WTC11 (cell line): ENCODE results near the gene HLCS. TPM values are rescaled to one million over a fixed set of nuclear protein-coding genes. Genes with fewer than 3 reads are reported as not detected.

ENCODE experiments used
- ATAC-seq: fragments of 200-7000 bp; cut with Tn5 transposase; 2 replicates; pipeline ENCODE4 v1.10.0; 2021; ENCODE audit warnings: mild to moderate bottlenecking, moderate library complexity
- CTCF ChIA-PET: fragments of 300-600 bp; sonication (Branson Sonifier 250); formaldehyde crosslinking; loops from one replicate; lab custom pipeline; 2021; ENCODE audit warnings: antibody characterized with exemption; lab: Charles Lee
- POLR2A ChIA-PET: fragments of 350-600 bp; sonication (Branson Sonifier 250); formaldehyde crosslinking; loops from one replicate; lab custom pipeline; 2021; ENCODE audit warnings: antibody characterized with exemption; lab: Charles Lee
- DNase-seq: peaks from one replicate; pipeline ENCODE4 v3.0.0; 2021; ENCODE audit warnings: low spot score
- H3K27ac Mint-ChIP-seq: 2 replicates; pipeline ENCODE4 v1.8.0; 2021; ENCODE audit warnings: mixed read lengths
- H3K27me3 Mint-ChIP-seq: 2 replicates; pipeline ENCODE4 v1.8.0; 2021; ENCODE audit warnings: low read depth, mild to moderate bottlenecking, moderate library complexity, mixed read lengths
- H3K36me3 Mint-ChIP-seq: 2 replicates; pipeline ENCODE4 v1.8.0; 2021; ENCODE audit warnings: mixed read lengths
- H3K4me1 Mint-ChIP-seq: 2 replicates; pipeline ENCODE4 v1.8.0; 2022; ENCODE audit warnings: mixed read lengths
- H3K4me3 Mint-ChIP-seq: 2 replicates; pipeline ENCODE4 v1.8.0; 2021; ENCODE audit warnings: mild to moderate bottlenecking, moderate library complexity, mixed read lengths
- H3K9me3 Mint-ChIP-seq: 2 replicates; pipeline ENCODE4 v1.8.0; 2021; ENCODE audit warnings: mixed read lengths
- ARID4B ChIP-seq: sonication (generic); formaldehyde crosslinking; IDR thresholded peaks from 2 replicates; pipeline ENCODE4 v1.8.0; 2023; ENCODE audit warnings: missing genetic modification reagents, mild to moderate bottlenecking, borderline replicate concordance
- ATF3 ChIP-seq: sonication (generic); formaldehyde crosslinking; conservative IDR thresholded peaks from 2 replicates; pipeline ENCODE4 v1.8.1; 2022; ENCODE audit warnings: mild to moderate bottlenecking, missing genetic modification reagents
- CDX4 ChIP-seq: fragments of 250-450 bp; sonication (Bioruptor Pico); IDR thresholded peaks from 2 replicates; pipeline ENCODE4 v1.9.0; 2021; ENCODE audit warnings: moderate library complexity, mild to moderate bottlenecking, inconsistent platforms, borderline replicate concordance
- CREB1 ChIP-seq: sonication (generic); formaldehyde crosslinking; IDR thresholded peaks from 2 replicates; pipeline ENCODE4 v1.8.0; 2023; ENCODE audit warnings: mild to moderate bottlenecking, missing genetic modification reagents
- E2F1 ChIP-seq: sonication (generic); formaldehyde crosslinking; IDR thresholded peaks from 2 replicates; pipeline ENCODE4 v1.8.0; 2022; ENCODE audit warnings: mild to moderate bottlenecking, missing genetic modification reagents
- E2F5 ChIP-seq: sonication (generic); formaldehyde crosslinking; IDR thresholded peaks from 2 replicates; pipeline ENCODE4 v1.8.1; 2022; ENCODE audit warnings: mild to moderate bottlenecking, moderate library complexity, missing genetic modification reagents
- ERG ChIP-seq: fragments of 250-450 bp; sonication (Bioruptor Pico); IDR thresholded peaks from 2 replicates; pipeline ENCODE4 v1.8.0; 2021; ENCODE audit warnings: mild to moderate bottlenecking
- ETV6 ChIP-seq: sonication (generic); formaldehyde crosslinking; IDR thresholded peaks from 2 replicates; pipeline ENCODE4 v1.8.1; 2022; ENCODE audit warnings: mild to moderate bottlenecking, missing genetic modification reagents
- IRF2 ChIP-seq: sonication (generic); formaldehyde crosslinking; IDR thresholded peaks from 2 replicates; pipeline ENCODE4 v1.8.0; 2022; ENCODE audit warnings: low read depth, missing genetic modification reagents, borderline replicate concordance
- NR1H2 ChIP-seq: sonication (generic); formaldehyde crosslinking; IDR thresholded peaks from 2 replicates; pipeline ENCODE4 v1.9.0; 2021; ENCODE audit warnings: mild to moderate bottlenecking, moderate library complexity, missing genetic modification reagents
- OVOL2 ChIP-seq: fragments of 250-450 bp; sonication (Bioruptor Pico); IDR thresholded peaks from 2 replicates; pipeline ENCODE4 v1.9.0; 2021; ENCODE audit warnings: mild to moderate bottlenecking, borderline replicate concordance
- PRDM15 ChIP-seq: sonication (generic); formaldehyde crosslinking; IDR thresholded peaks from 2 replicates; pipeline ENCODE4 v1.8.0; 2022; ENCODE audit warnings: missing genetic modification reagents
- PRRX2 ChIP-seq: fragments of 250-450 bp; sonication (Bioruptor Pico); IDR thresholded peaks from 2 replicates; pipeline ENCODE4 v1.8.0; 2021; ENCODE audit warnings: mild to moderate bottlenecking
- ZNF138 ChIP-seq: sonication (generic); formaldehyde crosslinking; conservative IDR thresholded peaks from 2 replicates; pipeline ENCODE4 v1.8.1; 2022; ENCODE audit warnings: mild to moderate bottlenecking, moderate library complexity, missing genetic modification reagents
- ZNF396 ChIP-seq: fragments of 250-450 bp; sonication (Bioruptor Pico); IDR thresholded peaks from 2 replicates; pipeline ENCODE4 v1.8.0; 2021; ENCODE audit warnings: mild to moderate bottlenecking, moderate library complexity, borderline replicate concordance
- ZNF416 ChIP-seq: fragments of 250-450 bp; sonication (Bioruptor Pico); IDR thresholded peaks from 2 replicates; pipeline ENCODE4 v1.9.0; 2021; ENCODE audit warnings: mild to moderate bottlenecking, inconsistent platforms
- ZSCAN18 ChIP-seq: fragments of 250-450 bp; sonication (Bioruptor Pico); IDR thresholded peaks from 2 replicates; pipeline ENCODE4 v2.1.2; 2022; ENCODE audit warnings: mild to moderate bottlenecking, moderate library complexity
- total RNA-seq: library from RNA; stranded (reverse); gene quantifications from 3 replicates; pipeline ENCODE4 v1.2.3, GENCODE V29; 2021

Gene HLCS
- total RNA-seq, 1 experiment from 2014 or later: 9.3 TPM

GRCh38 chr21:36946949-36947356 is 19.5 kb downstream of the HLCS start:
- H3K9me3 Mint-ChIP-seq: no peaks in the 10 kb centered on the region
- no peaks in the 10 kb centered on the region for H3K36me3 Mint-ChIP-seq
- POLR2A ChIA-PET: interaction anchor here (1.7 kb wide), 1 partner anchor 19 kb away, joined by 5 read pairs; the partner anchor contains the start of gene HLCS
- peaks cover 23% of the 10 kb centered on the region for H3K4me1 Mint-ChIP-seq
- H3K27ac Mint-ChIP-seq: peak overlapping the region; percentile 90
- peak overlapping the region; percentile 46 for H3K4me3 Mint-ChIP-seq
- peaks cover 9% of the 10 kb centered on the region for H3K27me3 Mint-ChIP-seq
- DNase-seq: no peak
- TF ChIP-seq PRDM15 (CRISPR knock-in tag): peak; percentile 46; the same call in 1 of the 2 replicates
- TF ChIP-seq ETV6 (CRISPR knock-in tag): peak; percentile 88
- TF ChIP-seq ZNF396 (CRISPR knock-in tag): no peak
- no peak for TF ChIP-seq E2F1
- peak; percentile 90 for ATAC-seq
- CTCF ChIA-PET: interaction anchor here (0.9 to 1.9 kb wide), 7 partner anchors 17 to 316 kb away, joined by 3 to 13 read pairs (median 6); partner anchors contain the start of gene HLCS

GRCh38 chr21:36945496-36946138 is 20.9 kb downstream of the HLCS start:
- POLR2A ChIA-PET: no interaction called here
- TF ChIP-seq CDX4 (CRISPR knock-in tag) (no peak), CREB1 (CRISPR knock-in tag) (no peak), NR1H2 (no peak), ZSCAN18 (CRISPR knock-in tag) (no peak), ZNF138 (CRISPR knock-in tag) (no peak), ATF3 (no peak), ZNF416 (no peak), PRRX2 (no peak), E2F5 (no peak), IRF2 (CRISPR knock-in tag) (no peak), ERG (CRISPR knock-in tag) (no peak), OVOL2 (CRISPR knock-in tag) (no peak), E2F1 (no peak), ARID4B (no peak)

More at GRCh38 chr21:36945496-36946138, 20.9 kb downstream of the HLCS start:
- DNase-seq (no peak), ATAC-seq (no peak)
- CTCF ChIA-PET: interaction anchor here (0.9 to 1.7 kb wide), 2 partner anchors 12 to 21 kb away, joined by 3 to 13 read pairs; partner anchors contain the start of gene HLCS
- H3K9me3 Mint-ChIP-seq: no peaks in the 10 kb centered on the region
- H3K4me1 Mint-ChIP-seq: peaks cover 23% of the 10 kb centered on the region
- no peak overlapping the region for H3K27ac Mint-ChIP-seq
- H3K36me3 Mint-ChIP-seq: no peaks in the 10 kb centered on the region
- H3K4me3 Mint-ChIP-seq: no peak overlapping the region
- H3K27me3 Mint-ChIP-seq: peaks cover 9% of the 10 kb centered on the region
